DMS79 treated with DMSO at 0.1 percent for 48 hours (cell line): Measurements from ENCODE around the gene CREB3L4.
"Not testable (repeated sequence)": the region's sequence is repeated elsewhere in the genome, so short reads cannot be mapped to it uniquely, and the experiment has no call there.

Source experiments
- DNase-seq: peaks from one replicate; lab custom pipeline; 2025; lab: John Stamatoyannopoulos, UW

Gene CREB3L4

DNA sequence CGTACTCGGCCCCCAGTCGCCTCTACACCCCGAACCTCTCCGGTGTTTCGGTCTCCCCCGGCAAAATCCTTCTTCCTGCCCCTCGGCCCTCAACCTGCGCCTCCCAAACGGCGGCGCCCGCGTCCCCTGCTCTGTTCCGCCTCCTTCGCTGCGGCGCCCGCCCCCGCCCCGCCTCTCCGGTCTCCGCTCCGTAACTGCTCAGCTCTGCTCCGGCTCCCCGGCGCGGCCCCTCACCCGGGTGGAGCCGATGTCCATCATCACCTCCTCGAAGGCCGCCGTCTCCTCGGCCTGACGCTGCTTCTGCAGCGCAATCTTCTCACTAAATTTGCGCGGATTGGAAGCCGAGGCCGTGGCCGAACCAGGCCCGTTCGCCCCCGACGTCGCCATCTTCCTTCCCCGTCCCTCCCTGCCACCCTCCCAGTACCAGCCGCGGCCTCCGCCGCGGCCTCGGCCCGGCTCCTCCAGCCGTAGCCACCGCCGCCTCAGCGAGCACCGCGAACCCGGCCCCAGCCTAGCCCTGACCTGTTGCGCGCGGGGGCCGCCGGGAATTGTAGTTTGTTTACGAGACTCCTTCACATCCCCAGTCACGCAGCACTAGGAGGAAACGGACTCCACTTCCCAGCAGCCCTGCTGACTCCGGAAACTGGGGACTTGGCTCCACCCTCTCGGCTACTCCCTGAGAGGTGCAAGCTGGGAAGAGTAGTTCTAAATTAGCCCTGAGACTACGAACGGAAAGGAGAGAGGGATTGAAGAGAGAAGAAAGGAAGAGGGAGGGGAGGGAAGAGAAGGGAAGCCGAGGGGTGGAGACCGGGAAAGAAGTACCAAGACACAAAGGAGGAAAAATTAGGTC lies 9.4 kb upstream of the CREB3L4 start, which contains the start of gene CRTC2:
Gene CRTC2, minus strand, starts transcription at position 502 of the 850 bp plus-strand sequence. Its CDS starts 115 bp downstream, at position 387.
- peak; percentile 98 for DNase-seq

DNA sequence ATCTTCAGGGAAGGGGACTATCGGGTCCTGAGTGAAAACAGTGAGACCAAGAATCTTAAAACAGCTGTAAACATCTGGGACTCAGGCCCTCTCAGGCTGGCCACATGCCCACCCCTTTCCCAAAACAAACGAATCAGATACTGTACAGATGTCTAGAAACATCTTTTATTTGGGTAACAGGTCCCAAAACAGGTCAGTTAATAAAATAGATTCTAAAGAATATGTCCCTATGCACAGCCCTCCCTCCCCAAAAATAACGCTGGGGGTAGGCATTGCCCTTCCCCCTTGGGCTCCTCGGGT lies 8.8 kb upstream of the CREB3L4 start:
- no peak for DNase-seq

DNA sequence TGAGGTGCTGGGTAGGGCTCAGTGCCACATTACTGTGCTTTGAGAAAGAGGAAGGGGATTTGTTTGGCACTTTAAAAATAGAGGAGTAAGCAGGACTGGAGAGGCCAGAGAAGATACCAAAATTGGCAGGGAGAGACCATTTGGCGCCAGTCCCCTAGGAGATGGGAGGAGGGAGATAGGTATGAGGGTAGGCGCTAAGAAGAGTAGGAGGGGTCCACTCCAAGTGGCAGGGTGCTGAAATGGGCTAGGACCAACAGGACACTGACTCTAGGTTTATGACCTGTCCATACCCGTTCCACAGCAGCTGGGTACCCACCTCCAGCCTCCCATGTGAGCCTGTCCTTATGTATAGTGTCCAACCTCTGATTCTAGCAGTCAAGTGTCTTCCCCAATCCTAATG lies 8.2 kb upstream of the CREB3L4 start:
- no peak for DNase-seq

DNA sequence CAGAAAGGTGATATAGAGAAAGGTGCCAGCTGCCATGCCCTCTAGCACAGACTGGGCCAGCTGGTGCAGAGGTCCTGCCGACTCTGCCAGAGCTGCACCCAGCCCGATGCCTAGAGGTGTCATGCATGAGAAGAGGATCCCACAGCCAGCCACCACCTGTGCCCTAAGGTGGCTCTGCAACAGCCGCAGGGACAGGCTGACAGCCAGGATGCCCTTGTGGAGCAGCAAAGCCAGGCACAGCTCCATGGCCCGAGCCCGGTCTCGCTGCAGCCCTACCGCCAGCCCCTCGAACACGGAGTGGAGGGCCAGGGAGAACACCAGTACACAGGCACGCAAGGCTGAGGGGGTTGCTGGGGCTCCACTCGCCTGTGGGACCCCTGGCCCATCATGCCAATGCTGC lies 7.5 kb upstream of the CREB3L4 start:
- no peak for DNase-seq

DNA sequence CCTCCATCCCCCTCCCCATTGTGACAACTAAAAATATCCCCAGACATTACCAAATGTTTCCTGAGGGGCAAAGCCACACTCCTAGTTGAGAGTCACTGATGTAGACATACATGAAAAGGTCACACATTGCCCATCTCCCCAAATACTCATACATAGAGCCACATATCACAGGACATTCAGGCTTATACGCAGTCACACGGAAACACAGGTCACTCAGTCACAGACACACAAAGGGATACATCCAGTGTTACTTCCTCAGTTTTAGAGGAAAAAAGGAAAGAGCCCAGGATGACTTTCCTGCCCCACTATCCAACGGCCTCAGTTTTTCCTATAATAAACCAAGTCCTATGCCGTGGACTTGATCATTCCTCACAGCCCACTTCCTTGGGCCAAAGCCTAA lies 6.3 kb upstream of the CREB3L4 start:
- no peak for DNase-seq

DNA sequence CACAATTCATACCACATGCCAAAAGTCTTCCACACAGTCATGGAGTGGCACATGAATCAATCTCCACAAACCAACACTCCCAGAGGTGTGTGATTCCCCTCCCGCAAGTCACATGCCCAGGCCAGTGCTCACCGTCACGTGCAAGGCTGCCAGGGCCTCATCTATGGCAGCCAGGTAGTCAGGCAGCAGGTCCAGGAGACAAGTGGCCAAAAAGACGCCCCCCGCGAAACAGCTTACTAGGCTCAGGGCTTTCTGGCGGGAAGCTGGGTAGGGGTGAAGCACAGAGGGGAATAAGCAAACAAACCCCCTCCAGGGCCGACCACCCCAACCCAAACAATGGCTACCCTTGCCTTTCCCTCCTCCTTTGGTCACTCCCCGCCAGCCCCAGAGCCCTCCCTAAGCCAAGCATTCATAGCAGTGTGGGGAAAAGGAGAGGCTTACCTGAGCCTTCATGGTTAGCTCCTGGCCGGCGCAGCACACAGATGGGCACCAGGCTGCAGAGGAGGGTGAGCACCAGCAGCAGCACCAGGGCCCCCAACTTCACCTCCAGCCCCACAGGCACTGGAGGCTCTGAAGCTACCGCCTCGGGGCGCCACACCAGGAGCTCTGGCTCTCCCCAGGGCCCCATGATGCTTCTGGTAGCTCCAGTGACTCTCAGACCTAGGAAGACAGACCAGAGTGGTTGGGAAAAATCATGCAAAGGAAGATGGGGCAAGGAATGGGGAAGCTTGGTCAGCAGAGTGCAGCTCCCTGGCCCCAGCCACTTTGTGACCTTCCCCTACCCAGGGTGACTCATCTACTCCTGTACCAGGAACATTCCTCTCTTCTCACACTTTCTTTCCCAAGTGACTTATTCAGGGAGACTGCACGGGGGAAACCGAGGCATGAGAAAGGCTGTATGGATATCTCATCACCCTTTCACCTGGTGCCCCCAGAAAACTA lies 5.3 kb upstream of the CREB3L4 start:
- no peak for DNase-seq

DNA sequence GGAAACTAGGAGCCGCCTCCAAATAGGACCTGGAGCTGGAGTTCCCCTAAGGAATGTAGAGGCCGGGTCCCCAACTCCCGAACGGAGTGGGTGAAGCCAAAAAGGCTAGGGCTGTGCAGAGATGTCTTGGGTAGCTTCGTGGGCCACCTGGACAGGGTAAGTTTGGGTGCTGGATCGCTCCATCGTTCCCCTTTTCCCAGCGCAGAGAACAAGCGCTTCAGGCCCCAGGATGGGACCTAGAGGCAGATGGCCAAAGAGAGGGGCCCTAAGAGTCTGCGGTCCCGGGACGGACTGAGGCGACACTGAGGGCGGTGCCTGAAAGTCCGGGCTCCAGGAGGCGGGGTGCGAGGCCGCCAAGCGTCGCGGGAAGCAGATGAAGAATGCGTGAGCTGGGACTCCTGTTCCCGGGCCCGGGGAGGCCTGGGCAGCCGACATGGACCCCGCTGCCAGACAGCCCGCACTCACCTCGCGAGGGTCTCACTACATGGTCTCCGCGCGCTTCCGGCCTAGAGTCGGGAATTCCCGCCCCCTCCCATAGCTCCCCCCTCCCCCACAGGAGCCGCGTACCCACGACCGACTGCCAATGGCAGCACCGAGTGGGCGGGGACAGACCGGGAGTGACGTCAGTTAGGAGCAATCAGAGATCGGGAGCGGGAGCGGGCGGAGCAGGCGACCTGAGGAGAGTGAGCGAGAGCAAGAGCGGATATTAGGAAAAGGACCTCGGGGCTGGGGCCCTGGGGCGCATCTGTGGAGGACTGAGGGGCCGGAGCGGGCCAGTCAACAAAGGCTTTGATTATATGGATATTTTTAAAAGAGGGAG lies 4.5 kb upstream of the CREB3L4 start, which contains the start of gene SLC39A1:
Gene SLC39A1, minus strand, starts transcription at position 508 of the 820 bp plus-strand sequence. CDS start 822 bp downstream, outside the sequence.
- DNase-seq, result peak; percentile 98

DNA sequence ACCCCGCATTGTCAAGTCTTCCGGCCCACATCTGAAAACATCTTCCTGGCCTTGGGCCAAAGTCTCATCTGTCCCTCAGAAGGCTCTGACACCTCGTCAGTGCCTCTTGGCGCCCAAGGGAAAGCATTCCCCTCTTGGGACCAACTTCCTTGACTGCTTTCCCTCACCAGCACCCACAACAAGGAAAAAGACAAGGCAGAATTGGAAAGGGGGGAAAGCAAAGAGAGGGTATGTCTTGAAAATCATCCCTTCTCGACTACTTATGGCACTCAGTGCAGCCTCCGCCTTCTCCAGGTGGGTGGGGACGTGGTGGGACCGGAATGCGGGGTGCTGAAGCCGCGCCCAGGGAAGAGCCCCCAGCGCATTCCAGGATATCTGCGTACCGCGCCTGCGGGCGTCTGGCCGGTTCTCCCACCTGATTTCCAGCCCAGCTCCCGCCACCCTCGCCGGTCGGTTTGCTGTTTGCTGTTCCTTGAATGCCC lies 3.8 kb upstream of the CREB3L4 start:
- DNase-seq, result peak; percentile 68

DNA sequence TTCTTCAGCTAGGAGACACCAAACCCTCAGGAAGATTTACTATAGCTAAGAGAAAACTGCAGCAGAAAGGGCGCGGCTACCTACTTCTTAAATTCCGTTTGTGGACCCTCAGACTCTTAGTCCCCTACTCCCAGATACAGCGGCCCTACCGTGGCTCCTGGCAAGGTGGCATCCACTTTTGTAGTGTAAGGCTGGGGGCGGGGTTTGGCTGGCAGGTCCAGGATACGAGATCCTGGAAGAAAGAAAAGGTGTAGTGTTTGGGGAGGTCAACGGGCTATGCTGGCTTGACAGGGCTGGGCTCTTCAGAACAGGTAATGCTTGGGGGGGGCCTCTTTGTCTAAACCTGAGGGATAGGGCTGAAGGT lies 280 bp downstream of the CREB3L4 start:
- no peak for DNase-seq

DNA sequence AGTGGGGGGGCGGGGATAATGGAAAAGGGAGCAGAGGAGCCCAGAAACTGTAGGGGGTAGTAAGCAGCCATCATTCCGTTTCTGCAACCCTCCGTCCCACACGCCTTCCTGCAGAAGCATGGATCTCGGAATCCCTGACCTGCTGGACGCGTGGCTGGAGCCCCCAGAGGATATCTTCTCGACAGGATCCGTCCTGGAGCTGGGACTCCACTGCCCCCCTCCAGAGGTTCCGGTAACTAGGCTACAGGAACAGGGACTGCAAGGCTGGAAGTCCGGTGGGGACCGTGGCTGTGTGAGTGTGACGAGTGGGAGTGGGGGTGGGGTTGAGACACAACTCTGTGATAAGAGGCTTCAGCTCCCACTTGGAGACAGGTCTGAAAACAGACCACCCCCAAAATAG lies 706 bp downstream of the CREB3L4 start:
- DNase-seq, result no peak

DNA sequence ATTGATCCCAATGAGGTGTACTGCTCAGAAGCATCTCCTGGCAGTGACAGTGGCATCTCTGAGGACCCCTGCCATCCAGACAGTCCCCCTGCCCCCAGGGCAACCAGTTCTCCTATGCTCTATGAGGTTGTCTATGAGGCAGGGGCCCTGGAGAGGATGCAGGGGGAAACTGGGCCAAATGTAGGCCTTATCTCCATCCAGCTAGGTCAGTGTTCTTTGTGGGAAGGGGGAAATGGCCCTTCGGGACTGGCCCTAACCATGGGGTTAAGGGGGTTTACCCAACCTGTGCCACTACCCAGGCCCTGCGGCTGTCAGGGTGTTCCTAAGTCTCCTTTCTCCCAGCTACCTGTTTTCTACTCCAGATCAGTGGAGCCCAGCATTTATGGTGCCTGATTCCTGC lies 1.3 kb downstream of the CREB3L4 start:
- no peak for DNase-seq

DNA sequence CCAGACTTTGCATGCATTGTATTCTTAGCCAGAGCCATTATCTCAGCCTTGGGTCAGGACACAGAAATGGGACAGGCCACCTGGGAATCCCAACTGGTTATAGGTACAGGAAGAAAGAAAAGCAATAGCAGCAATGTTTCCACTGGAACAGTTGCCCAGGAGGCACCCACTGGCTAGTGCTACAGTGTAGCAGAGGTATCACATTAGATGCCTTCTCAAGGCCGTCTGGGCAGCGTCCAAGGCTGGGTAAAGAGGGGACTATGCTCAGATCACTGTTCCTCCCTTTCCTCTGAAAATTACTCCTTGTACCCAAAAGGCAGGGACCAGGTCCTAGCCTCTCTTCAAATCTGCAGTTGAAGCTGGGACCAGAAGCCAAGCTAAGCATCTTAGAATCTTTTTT lies 2.6 kb downstream of the CREB3L4 start:
- no peak for DNase-seq

DNA sequence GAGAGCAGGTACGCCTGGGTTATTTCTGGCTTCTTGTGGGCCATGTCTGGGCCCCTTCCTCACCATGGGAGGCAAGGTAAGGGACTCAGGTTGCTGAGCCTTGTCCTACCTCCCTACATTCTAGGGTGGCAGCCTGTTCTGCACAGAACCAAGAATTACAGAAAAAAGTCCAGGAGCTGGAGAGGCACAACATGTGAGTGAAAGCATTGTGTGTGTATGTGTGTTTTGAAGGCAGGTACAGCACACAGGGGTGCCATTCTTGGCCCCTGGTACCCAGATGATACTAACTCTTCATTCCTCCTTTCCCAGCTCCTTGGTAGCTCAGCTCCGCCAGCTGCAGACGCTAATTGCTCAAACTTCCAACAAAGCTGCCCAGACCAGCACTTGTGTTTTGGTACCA lies 5.4 kb downstream of the CREB3L4 start:
- no peak for DNase-seq

DNA sequence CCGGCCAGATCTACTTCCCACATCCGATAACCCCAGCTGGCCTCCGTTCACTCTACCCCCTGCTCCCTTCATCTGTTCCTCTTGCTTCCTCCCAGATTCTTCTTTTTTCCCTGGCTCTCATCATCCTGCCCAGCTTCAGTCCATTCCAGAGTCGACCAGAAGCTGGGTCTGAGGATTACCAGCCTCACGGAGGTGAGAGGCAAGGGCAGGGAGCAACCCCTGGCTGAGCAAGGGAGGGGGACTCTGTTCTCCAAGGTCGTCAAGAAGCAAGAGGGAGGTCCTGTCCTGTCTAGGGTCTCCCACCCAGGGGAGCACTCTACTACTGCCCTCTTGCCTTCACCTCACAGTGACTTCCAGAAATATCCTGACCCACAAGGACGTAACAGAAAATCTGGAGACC lies 5.8 kb downstream of the CREB3L4 start:
- no peak for DNase-seq

DNA sequence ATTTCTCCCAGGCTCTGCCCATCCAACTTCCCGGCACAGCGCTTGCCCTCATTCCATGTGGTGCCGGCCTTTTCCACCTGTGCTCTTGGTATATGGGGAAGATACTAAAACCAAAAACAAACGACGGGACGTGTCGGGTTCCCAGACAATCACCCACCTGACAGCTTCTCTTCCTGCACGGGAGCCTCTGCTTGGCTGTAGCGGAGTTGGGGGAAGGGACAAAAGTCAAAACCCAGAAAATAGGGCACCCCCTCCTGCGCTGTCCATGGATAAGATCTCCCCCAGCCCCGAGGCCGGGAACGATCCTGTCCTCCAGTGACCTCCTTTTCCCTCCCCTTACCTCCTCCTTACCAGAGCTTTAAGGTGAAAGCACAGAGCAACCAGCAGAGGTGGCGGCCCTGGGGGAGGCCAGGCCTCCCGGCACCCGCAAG lies 9.1 kb downstream of the CREB3L4 start:
- DNase-seq, result no peak

DNA sequence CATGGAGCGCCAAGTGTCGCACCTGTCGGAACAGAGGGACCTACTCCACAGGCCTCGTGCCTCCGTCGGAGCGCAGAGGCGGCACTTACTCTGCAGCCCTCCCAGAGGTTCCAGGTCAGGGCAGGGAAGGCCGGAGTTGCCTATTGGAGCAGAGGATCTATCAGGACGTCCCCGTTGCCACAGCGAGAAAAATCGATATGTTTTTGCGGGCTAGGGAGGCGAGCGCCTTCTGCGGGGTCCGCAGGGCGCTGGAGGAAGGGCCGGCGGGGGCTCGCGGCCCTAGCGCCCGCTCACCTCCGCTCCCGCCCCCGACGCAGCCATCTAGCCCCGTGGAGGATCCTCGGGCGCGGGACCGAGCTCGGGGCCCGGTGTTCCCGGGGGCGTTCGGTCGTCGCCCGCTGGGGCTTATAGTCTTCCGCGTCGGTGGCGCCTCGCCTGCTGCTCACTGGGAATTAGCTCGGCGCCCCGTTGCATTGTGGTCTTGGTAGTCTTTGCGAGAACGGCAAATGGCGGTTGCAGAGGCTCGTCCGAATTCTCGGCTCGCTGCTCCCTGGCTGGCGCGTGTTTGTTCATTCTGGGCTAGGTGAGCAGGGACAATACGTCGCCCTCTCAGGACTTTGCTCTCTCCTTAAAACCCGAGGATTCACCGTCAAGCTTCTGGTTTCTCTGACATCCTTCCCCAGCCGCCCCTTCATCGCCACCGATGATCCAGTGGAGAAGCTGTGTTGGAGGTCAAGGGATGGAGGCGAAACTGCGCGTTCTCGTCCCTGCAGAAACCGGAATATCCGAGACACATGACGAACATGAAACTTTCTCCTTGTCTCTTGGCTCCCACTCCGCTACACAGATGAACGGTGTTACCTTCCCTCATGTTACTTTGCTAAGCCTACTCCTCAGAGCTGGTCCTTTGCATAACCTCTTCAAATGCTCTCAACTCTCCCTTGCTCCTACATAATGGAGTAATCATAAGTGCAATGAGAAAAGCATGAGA lies 9.8 kb downstream of the CREB3L4 start, which contains the start of gene JTB:
Gene JTB, minus strand, starts transcription at position 425 of the 991 bp plus-strand sequence. Its CDS starts 422 bp downstream, at position 3.
- peak; percentile 82 for DNase-seq

DNA sequence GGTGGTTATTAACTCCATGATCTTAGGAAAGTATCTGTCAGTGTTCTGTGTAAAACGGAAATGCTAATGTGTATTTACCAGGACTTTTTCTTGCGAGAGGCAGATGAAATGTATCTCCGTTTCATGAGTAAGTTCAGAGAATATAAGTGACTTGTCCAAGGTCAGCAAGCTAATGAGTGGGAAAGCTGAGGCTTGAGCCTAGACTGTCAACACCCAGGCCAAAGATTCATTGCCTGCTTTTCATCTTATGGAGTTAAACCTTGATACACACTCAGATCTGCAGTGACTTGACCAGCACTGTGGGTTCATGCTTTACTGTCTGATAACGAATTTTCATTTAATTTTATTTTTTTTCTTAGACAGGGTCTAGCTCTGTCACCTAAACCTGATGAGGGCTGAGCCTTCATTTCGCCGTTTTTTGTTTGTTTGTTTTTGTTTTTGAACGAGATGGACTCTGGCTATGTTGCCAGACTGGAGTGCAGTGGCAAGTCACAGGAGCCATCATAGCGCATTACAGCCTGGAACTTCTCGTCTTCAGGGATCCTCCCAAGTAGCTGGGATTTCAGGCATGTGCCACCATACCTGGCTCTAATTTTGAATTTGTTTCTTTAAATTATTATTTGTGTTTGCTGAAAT lies 10.7 kb downstream of the CREB3L4 start:
- no peak for DNase-seq

DNA sequence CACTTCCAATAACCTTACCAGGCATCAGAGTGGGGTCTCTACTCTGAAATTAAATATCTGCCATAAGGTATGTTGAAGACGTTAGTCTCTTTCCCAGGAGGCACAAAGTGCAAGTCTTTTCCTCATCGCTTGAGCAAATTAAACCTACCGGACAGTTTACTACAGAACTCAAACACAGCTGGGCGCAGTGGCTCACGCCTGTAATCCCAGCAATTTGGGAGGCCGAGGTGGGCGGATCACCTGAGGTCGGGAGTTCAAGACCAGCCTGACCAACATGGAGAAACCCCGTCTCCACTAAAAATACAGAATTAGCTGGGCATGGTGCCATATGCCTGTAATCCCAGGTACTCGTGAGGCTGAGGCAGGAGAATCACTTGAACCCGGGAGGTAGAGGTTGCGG lies 11.4 kb downstream of the CREB3L4 start:
- DNase-seq, result not testable (repeated sequence)

DNA sequence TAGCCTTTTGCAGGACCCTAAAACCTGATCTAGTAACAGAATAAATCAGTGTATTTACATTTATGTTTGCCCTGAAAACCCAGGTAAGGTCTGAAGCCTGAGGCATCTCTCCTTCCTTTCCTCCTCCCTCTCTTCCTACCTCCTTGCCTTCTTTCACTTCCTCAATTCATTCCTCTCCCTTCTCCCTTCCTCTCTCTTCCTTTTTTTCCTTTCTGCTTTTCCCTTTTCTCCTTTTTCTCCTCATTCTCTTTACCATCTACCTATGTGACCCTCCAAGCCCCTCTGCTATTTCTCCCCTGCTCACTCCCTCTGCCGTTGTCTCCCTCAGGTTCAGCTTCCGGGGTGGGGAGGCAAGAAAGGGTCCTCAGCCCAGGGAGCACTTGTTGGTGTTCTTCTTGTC lies 14.0 kb downstream of the CREB3L4 start:
- not testable (repeated sequence) for DNase-seq
